Measurements from ENCODE around the gene ANK3. TPM values are rescaled to one million over a fixed set of nuclear protein-coding genes. Genes with fewer than 3 reads are reported as not detected.

Gene ANK3
- total RNA-seq, 1 experiment from 2014 or later = 69.6 TPM

GRCh38 chr10:60093317-60093716 is 296.4 kb downstream of the ANK3 start:
- no peaks in the 10 kb centered on the region for H3K9me3 Mint-ChIP-seq
- no peaks in the 10 kb centered on the region for H3K27me3 Mint-ChIP-seq (ENCODE audit: low read depth)
- ATAC-seq = no peak
- ChIA-PET CTCF (interaction anchor here (0.6 kb wide), 1 partner anchor 22 kb away, joined by 5 read pairs; no protein-coding TSS in a partner anchor), POLR2A (interaction anchor here (0.7 kb wide), 1 partner anchor 10 kb away, joined by 3 read pairs; no protein-coding TSS in a partner anchor)
- peaks cover 11% of the 10 kb centered on the region for H3K4me1 Mint-ChIP-seq
- TF ChIP-seq FOXJ3 (CRISPR knock-in tag; IDR thresholded peaks at IDR 0.05; ENCODE audit: borderline replicate concordance) (no peak), ZNF671 (CRISPR knock-in tag; IDR thresholded peaks at IDR 0.05) (no peak), CREM (CRISPR knock-in tag; IDR thresholded peaks at IDR 0.05) (no peak), PRDM15 (CRISPR knock-in tag; IDR thresholded peaks at IDR 0.05) (no peak), NR2C2 (CRISPR knock-in tag; IDR thresholded peaks at IDR 0.05) (no peak), ZNF232 (CRISPR knock-in tag; IDR thresholded peaks at IDR 0.05) (no peak), KAT7 (CRISPR knock-in tag; IDR thresholded peaks at IDR 0.05; ENCODE audit: borderline replicate concordance) (no peak), CDX4 (CRISPR knock-in tag; IDR thresholded peaks at IDR 0.05; ENCODE audit: borderline replicate concordance) (no peak), NR1H2 (CRISPR knock-in tag; IDR thresholded peaks at IDR 0.05) (no peak), ZNF425 (CRISPR knock-in tag; conservative IDR thresholded peaks at IDR 0.05) (no peak), ATF1 (CRISPR knock-in tag; IDR thresholded peaks at IDR 0.05) (no peak), USF1 (CRISPR knock-in tag; IDR thresholded peaks at IDR 0.05) (no peak), TEAD1 (CRISPR knock-in tag; IDR thresholded peaks at IDR 0.05) (no peak), SP1 (CRISPR knock-in tag; conservative IDR thresholded peaks at IDR 0.05) (no peak), FOXK1 (CRISPR knock-in tag; IDR thresholded peaks at IDR 0.05) (no peak), JAZF1 (CRISPR knock-in tag; IDR thresholded peaks at IDR 0.05) (no peak), GRHL2 (CRISPR knock-in tag; IDR thresholded peaks at IDR 0.05; ENCODE audit: insufficient replicate concordance, severe bottlenecking) (no peak), ATF2 (CRISPR knock-in tag; IDR thresholded peaks at IDR 0.05; ENCODE audit: borderline replicate concordance, low read depth) (no peak)
- H3K36me3 Mint-ChIP-seq = no peaks in the 10 kb centered on the region; the same call in 1 of the 2 replicates
- no peak overlapping the region for H3K4me3 Mint-ChIP-seq
- no peak for DNase-seq (ENCODE audit: low spot score)
- H3K27ac Mint-ChIP-seq = no peak overlapping the region; the same call in 1 of the 2 replicates

- H3K27ac Mint-ChIP-seq = no peak overlapping the region
- no peak overlapping the region for H3K4me3 Mint-ChIP-seq
- ATAC-seq = no peak
- no peaks in the 10 kb centered on the region for H3K9me3 Mint-ChIP-seq
- no peaks in the 10 kb centered on the region for H3K27me3 Mint-ChIP-seq (ENCODE audit: low read depth)
- ChIA-PET POLR2A (no interaction called here), CTCF (no interaction called here)
- H3K36me3 Mint-ChIP-seq = peaks cover 26% of the 10 kb centered on the region
- H3K4me1 Mint-ChIP-seq = peaks cover 21% of the 10 kb centered on the region
- DNase-seq (ENCODE audit: low spot score) = no peak
- TF ChIP-seq ZSCAN18 (CRISPR knock-in tag; IDR thresholded peaks at IDR 0.05) (no peak), ATF3 (CRISPR knock-in tag; conservative IDR thresholded peaks at IDR 0.05) (no peak), MXD4 (CRISPR knock-in tag; IDR thresholded peaks at IDR 0.05; ENCODE audit: borderline replicate concordance) (no peak), GRHL2 (CRISPR knock-in tag; IDR thresholded peaks at IDR 0.05; ENCODE audit: insufficient replicate concordance, severe bottlenecking) (no peak), RELA (CRISPR knock-in tag; IDR thresholded peaks at IDR 0.05; ENCODE audit: borderline replicate concordance) (no peak), TCF7 (CRISPR knock-in tag; IDR thresholded peaks at IDR 0.05; ENCODE audit: low read depth) (no peak), ZNF423 (CRISPR knock-in tag; IDR thresholded peaks at IDR 0.05) (no peak)
These were observed 302.8 kb downstream of the ANK3 start for GRCh38 chr10:60086862-60087261.

All from WTC11 (cell line).